SW480 (cell line): ENCODE measurements around the gene CADPS.

Experiments
- DNase-seq: peaks from one replicate; pipeline ENCODE4 v3.0.0-alpha.2; 2016; ENCODE audit warnings: low spot score

Gene CADPS

DNA sequence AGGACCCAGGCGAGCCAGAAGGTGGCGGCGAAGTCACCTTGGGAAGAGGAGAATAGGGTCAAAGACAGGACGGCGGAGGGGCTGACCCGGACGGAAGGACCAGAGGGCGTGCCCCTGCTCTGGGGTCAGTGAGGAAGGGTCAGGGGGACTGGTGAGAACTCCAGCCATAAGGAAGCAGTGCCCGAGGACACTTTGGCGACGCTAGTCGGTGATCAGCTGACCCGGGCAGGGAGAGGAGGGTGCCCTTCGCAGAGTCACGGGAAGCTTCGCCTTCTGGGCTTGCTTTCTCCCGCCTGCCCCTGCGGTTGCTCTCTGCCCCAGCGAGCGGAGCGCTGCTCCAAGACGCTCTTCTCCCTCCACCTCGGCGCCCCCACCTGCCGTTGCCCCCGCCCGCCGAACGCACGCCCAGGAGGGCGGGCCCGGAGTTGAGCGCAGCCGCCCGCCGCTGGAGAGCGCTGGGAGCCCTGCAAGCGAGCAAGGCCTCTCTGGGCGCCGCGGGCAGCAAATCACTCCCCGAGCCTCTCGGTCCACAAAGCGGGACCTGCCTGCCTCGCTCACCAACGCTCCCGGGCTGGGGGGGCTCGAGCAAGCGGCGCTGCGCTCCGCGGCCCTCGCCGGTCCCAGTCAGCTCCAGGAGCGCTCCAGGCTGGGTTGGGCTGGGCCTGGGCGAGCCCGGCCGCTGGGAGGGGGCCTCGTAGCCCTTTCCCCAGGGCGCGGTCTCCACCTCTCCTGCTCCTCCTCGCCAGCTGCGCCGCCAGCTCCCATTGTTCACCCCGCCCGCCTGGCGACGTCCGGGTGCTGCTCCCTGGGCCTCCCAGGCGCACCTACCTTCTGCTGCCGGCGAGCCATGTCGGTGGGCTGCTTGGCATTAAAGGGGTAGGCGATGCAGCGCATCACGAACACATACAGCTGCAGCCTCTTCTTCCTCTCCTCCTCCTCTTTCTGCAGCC is 1.2 kb downstream of the CADPS start:
- peak; percentile 44 for DNase-seq

- DNase-seq = no peak
Observed at GRCh38 chr3:62873451-62873760, 1.8 kb downstream of the CADPS start.

DNA sequence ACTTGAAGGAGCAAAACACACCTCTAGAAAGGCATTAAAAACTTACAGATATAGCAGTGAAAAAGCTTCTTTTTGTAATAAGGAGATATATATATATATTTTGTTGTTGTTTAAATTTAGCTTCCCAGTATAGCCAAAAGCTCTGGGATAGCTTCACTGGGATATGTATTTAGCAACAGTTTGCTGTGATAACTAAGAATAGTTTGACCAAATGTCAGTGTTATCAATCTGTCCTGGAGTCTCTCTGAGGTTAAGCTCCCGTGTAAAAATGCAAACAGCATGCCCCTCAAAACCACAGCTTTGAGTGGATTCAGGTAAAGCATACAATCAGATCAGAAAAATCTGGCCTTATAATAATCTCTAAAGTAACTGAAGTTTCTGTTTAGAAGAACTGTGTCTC is 2.9 kb downstream of the CADPS start:
- DNase-seq = no peak

- DNase-seq = peak; percentile 6
Observed at GRCh38 chr3:62870321-62870720, 4.9 kb downstream of the CADPS start.

DNA sequence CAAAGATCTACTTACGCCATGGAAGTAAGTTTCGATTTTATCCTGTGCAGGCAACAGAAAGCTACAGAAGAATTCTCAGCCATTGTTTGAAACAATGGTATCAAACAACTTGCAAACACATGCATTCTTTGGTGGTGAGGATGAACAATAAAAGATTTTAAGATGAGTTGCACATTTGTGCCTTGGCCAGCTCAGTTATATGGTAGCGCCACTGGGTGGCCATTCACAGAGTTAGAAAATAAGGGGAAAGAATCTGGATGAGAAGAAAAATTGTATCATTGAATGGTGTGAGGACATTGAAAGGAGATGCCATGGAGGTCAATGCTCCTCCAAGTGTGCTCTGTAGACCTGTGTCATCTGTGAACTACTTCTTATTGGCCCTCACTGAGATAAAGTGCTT is 11.6 kb downstream of the CADPS start:
- DNase-seq = no peak

DNA sequence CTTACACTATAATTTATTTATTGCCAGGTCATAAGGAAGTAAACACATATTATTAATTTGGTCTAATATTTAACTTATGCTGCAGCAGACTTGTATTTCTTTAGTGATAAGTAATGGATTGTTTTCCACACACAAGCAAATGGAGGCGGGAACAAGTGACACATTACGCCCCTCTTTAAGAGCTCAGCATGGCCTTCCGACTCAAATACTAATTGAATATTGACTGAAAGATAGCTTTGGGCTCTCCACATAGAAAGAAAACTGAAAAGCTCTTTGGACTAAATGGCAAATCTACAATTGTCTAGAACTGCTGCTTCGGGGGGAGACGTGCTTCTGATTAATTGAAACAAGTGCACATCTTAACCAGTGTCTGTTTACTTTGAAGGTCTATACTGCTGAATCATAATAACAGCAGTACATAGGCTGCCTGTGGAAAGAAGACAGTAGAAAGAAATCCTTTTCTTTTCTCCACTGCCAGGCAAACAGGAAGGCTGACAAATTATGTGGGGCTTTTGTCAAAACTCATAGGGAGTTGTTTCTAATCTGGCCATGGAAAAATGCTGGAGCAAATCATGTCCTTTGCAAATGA is 15.9 kb downstream of the CADPS start:
- no peak for DNase-seq

- no peak for DNase-seq
Observed at GRCh38 chr3:62845996-62846395, 29.2 kb downstream of the CADPS start.

DNA sequence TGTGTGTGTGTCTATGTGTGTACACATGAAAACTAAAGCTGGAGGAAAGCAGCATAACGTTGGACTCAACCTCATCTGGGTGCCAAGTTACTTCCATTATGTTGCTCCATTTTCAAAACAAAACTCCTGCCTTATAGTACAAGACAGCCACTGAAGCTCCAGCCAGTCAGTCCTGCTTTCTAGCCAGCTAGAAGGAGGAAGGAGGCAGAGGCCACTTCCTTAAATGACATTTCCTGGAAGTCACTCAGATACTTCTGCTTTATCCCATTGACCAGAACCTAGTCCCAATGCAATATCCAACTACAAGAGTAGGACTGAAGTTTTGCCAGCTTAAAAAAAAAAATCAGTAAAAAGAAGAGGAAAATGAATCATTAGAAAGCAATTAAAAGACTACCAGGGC is 31.7 kb downstream of the CADPS start:
- DNase-seq = no peak

- no peak for DNase-seq
Observed at GRCh38 chr3:62839748-62840147, 35.5 kb downstream of the CADPS start.

GRCh38 chr3:62837145-62837787 is 38.0 kb downstream of the CADPS start:
- no peak for DNase-seq

DNA sequence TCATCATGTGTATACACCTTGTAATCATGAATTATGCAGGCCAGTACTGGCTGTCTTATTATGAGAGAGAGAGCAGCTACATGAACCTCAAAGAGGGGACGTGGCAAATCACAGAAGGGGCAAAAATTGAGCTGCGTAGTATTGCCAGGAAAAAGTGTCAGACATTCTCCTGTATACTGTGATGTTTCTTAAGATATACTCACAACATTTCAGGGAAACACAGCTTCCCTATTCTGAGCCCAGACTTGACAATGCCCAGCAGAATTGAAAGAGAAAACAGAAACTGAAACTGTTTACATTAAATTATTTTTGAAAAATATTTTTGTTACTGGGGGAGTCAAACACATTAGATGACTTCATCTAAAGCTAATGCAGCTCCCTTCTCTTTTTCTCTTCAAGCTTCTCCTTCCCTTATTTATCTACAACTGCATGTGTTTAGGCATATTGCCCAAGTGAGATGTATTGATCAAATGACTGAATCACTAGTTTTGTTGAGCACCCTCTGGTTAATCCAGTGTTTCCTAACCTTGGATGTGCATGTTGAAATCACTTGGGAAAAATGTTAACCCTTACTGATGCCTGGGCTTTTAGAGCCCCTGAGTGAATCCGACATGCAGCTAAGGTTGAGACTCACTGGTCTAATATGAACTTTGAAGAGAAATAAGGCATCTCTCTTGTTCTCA is 39.5 kb downstream of the CADPS start:
- no peak for DNase-seq

DNA sequence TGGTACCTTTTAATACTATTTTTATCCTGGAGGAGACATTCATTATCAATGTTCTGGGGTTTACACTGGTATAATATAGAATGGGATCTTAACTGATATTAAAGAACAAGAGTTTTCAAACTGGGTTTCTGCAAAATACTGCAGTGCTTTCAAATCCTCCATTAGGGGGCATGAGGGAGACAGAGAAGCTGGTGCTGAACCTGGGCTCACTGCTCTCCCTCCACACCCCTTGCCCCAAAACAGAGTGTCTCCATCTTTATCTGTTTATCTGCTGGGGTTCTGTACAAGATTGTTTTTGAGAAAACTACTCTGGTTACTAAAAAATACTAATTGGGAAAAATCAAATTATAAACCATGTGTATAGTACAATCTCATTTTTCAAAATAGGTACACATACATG is 41.7 kb downstream of the CADPS start:
- peak; percentile 9 for DNase-seq

DNA sequence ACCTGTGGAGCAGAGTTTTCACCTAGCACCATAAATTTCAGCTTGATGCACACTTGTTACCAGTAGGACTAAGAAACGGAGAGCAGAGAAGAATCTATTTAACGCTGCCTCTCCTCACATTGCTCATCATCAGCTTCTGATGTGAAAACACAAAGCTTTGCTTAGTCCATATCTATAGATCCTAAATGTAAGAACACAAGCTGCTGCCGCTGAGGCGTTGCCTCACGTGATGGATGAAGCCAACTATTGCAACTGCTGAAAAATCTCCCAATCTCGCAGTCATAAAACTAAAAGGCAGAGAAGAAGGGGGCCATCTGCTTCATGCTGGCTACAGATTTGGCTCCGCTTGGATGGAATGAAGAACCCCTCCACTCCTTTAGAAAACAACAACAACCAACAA is 42.7 kb downstream of the CADPS start:
- no peak for DNase-seq

- DNase-seq = no peak
Observed at GRCh38 chr3:62830727-62831322, 44.4 kb downstream of the CADPS start.

- DNase-seq = no peak
Observed at GRCh38 chr3:62827550-62827949, 47.7 kb downstream of the CADPS start.

DNA sequence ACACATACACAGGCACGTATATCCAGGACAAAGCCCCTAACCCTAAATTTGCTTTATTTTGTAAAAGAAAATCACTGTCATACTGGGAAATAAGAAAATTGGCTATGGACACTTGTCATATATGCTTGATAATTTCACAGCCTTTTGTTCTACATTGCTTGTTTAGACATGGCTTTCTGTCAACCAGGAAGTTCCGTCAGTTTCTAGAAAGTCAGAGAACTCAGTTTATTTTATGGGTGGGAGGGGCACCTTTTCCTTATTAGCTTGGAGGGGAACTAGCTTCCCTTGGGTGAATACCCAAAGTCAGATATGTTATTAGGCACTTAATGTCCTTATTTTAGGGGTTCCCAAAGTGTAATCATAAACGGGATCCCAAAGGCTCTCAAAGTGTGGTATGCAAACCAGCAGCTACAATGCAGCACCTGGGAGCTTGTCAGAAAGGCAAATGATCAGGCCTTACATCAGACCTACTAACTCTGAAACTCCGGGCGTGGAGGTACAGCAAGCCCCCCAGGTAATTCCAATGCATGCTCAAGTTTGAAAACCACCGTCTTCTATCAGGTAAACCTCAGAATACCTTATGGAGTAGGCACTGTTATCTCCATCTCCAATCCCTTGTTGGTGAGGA is 50.1 kb downstream of the CADPS start:
- DNase-seq = no peak

GRCh38 chr3:62823461-62824050 is 51.7 kb downstream of the CADPS start:
- no peak for DNase-seq

- DNase-seq = no peak
Observed at GRCh38 chr3:62822905-62823304, 52.3 kb downstream of the CADPS start.

DNA sequence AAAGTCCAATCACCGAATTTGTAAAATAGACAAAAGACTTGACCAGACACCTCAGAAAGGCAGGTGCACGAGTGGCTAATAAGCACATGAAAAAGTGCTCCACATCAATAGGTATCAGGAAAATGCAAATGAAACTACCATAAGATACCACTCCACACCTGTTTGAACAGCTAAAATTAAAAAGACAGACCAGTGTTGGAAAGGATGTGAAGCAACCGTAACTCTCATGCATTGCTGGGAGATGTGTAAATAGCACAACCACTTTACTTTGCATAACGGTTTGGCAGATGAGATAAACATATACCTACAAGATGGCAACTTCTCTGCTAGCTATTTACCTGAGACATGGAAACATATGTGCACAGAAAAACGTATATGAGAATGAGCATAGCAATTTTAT is 56.9 kb downstream of the CADPS start:
- DNase-seq = no peak

- DNase-seq = no peak
Observed at GRCh38 chr3:62817678-62818077, 57.5 kb downstream of the CADPS start.

GRCh38 chr3:62815981-62816380 is 59.2 kb downstream of the CADPS start:
- no peak for DNase-seq
